ENCODE measurements around the gene SUCLA2. TPM values are rescaled to one million over a fixed set of nuclear protein-coding genes. Genes with fewer than 3 reads are reported as not detected.
A peak's percentile ranks its signal among the peaks of the same experiment; 100 is the strongest.

Gene SUCLA2
- total RNA-seq, 1 donor from 2014 or later: 41.7 TPM

DNA sequence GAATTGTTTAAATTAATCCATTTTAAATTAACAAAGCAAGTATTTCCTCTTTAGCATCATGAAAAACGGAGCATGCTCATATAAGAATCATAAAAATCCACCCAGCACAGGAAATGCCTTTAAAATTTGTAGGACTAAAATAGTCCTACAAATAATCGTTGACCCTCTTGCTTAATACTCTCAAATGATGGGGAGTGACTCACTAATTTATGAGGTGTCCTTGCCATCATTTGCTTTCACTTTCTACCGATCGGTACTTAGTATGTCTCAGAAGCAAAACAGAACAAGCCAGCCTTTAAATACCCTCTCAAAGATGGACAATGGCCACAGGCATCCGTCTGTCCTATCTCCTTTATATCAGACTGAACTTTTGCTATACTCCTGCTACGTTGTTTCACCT, 97.2 kb downstream of the SUCLA2 start:
- H3K9me3 Mint-ChIP-seq (ENCODE audit: unreplicated experiment): peaks cover 15% of the 10 kb centered on the region

DNA sequence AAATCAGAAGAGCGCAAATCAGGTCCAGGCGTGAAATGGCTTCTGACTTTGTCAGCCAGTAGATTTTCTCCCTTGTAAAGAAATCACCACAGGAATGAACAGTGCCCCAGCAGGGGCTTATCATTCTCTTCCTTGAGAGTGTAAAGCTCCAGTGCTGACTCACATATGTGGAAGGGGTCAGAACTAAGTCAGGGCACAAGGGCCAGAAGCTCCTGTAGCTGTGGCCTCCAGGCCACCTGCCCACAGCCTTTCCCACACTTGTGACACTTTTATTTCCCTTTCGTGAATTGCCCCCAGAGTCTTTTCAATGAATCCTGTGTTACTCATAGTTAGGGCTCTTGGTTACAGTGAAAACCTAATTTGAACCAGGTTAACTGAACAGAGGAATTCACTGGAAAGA, 99.6 kb downstream of the SUCLA2 start:
- Mint-ChIP-seq H3K4me1 (ENCODE audit: low read depth, unreplicated experiment) (peaks cover 31% of the 10 kb centered on the region), H3K27me3 (ENCODE audit: low read depth, unreplicated experiment) (no peaks in the 10 kb centered on the region), H3K36me3 (ENCODE audit: low read depth, unreplicated experiment) (peaks cover 8% of the 10 kb centered on the region), H3K4me3 (ENCODE audit: unreplicated experiment) (no peak overlapping the region), H3K27ac (ENCODE audit: unreplicated experiment) (no peak overlapping the region), H3K9me3 (ENCODE audit: unreplicated experiment) (peaks cover 15% of the 10 kb centered on the region)
- Histone ChIP-seq H3K79me2 (ENCODE audit: insufficient read depth, low read length) (no peaks in the 10 kb centered on the region), H3K4me1 (ENCODE audit: insufficient read depth, low read length) (peaks cover 17% of the 10 kb centered on the region), H2AFZ (ENCODE audit: low read depth, low read length) (no peak overlapping the region), H3K27me3 (ENCODE audit: insufficient read depth, low read length) (no peaks in the 10 kb centered on the region), H3K4me3 (ENCODE audit: insufficient read depth, low read depth, low read length) (no peak overlapping the region), H3K9me3 (ENCODE audit: insufficient read depth, low read depth, low read length) (no peaks in the 10 kb centered on the region), H3K9ac (ENCODE audit: low read length) (no peak overlapping the region), H3K27ac (ENCODE audit: low read depth, low read length) (no peak overlapping the region), H4K20me1 (ENCODE audit: insufficient read depth, low read length) (no peaks in the 10 kb centered on the region), H3K36me3 (ENCODE audit: insufficient read depth, low read length) (no peaks in the 10 kb centered on the region), H3K4me2 (ENCODE audit: low read length) (peak overlapping the region; percentile 42)
- no peak for FAIRE-seq
- TF ChIP-seq EZH2 (IDR thresholded peaks at IDR 0.05; ENCODE audit: insufficient read depth, low read length): no peak
- TF ChIP-seq, protein P1, sequence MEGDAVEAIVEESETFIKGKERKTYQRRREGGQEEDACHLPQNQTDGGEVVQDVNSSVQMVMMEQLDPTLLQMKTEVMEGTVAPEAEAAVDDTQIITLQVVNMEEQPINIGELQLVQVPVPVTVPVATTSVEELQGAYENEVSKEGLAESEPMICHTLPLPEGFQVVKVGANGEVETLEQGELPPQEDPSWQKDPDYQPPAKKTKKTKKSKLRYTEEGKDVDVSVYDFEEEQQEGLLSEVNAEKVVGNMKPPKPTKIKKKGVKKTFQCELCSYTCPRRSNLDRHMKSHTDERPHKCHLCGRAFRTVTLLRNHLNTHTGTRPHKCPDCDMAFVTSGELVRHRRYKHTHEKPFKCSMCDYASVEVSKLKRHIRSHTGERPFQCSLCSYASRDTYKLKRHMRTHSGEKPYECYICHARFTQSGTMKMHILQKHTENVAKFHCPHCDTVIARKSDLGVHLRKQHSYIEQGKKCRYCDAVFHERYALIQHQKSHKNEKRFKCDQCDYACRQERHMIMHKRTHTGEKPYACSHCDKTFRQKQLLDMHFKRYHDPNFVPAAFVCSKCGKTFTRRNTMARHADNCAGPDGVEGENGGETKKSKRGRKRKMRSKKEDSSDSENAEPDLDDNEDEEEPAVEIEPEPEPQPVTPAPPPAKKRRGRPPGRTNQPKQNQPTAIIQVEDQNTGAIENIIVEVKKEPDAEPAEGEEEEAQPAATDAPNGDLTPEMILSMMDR (IDR thresholded peaks at IDR 0.05; ENCODE audit: insufficient read depth, low read depth, low read length): no peak
- DNase-seq (ENCODE audit: low read depth): peak; percentile 75

More for the DNA sequence above, 97.2 kb downstream of the SUCLA2 start:
- Histone ChIP-seq H3K4me3 (ENCODE audit: insufficient read depth, low read depth, low read length) (no peak overlapping the region), H3K27me3 (ENCODE audit: insufficient read depth, low read length) (no peaks in the 10 kb centered on the region), H3K36me3 (ENCODE audit: insufficient read depth, low read length) (no peaks in the 10 kb centered on the region), H3K9ac (ENCODE audit: low read length) (no peak overlapping the region), H3K9me3 (ENCODE audit: insufficient read depth, low read depth, low read length) (no peaks in the 10 kb centered on the region), H3K4me2 (ENCODE audit: low read length) (peak overlapping the region; percentile 53), H3K27ac (ENCODE audit: low read depth, low read length) (no peak overlapping the region), H3K4me1 (ENCODE audit: insufficient read depth, low read length) (peaks cover 12% of the 10 kb centered on the region), H4K20me1 (ENCODE audit: insufficient read depth, low read length) (no peaks in the 10 kb centered on the region), H3K79me2 (ENCODE audit: insufficient read depth, low read length) (no peaks in the 10 kb centered on the region), H2AFZ (ENCODE audit: low read depth, low read length) (no peak overlapping the region)
- FAIRE-seq: no peak
- TF ChIP-seq, protein P1 (IDR thresholded peaks at IDR 0.05; ENCODE audit: insufficient read depth, low read depth, low read length): no peak
- TF ChIP-seq EZH2 (IDR thresholded peaks at IDR 0.05; ENCODE audit: insufficient read depth, low read length): no peak
- H3K27me3 Mint-ChIP-seq (ENCODE audit: low read depth, unreplicated experiment): no peaks in the 10 kb centered on the region
- no peak overlapping the region for H3K4me3 Mint-ChIP-seq (ENCODE audit: unreplicated experiment)
- peak; percentile 47 for DNase-seq (ENCODE audit: low read depth)
- peaks cover 19% of the 10 kb centered on the region for H3K4me1 Mint-ChIP-seq (ENCODE audit: low read depth, unreplicated experiment)
- H3K27ac Mint-ChIP-seq (ENCODE audit: unreplicated experiment): no peak overlapping the region
- H3K36me3 Mint-ChIP-seq (ENCODE audit: low read depth, unreplicated experiment): peaks cover 8% of the 10 kb centered on the region

DNA sequence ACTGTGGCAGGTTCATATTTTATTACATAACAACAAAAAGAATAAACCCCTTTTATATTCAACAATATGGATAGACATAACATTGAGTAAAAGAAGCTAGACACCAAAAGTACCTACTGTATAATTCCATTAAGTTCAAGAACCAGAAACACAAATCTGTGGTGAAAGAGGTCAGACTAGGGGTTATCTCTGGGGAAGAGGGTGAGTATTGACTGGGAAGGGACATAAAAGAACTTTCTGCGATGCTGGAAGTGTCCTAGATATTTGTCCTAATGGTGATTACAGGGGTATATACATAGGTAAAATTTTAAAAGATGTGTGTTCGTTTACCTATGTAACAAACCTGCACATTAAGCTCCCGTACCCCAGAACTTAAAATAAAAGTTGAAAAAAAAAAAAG, 103.0 kb downstream of the SUCLA2 start:
- no peak for TF ChIP-seq EZH2 (IDR thresholded peaks at IDR 0.05; ENCODE audit: insufficient read depth, low read length)
- TF ChIP-seq, protein P1 (IDR thresholded peaks at IDR 0.05; ENCODE audit: insufficient read depth, low read depth, low read length): no peak
- no peak for DNase-seq (ENCODE audit: low read depth)
- no peaks in the 10 kb centered on the region for H3K79me2 ChIP-seq (ENCODE audit: insufficient read depth, low read length)
- peaks cover 17% of the 10 kb centered on the region for H3K4me1 ChIP-seq (ENCODE audit: insufficient read depth, low read length)
- peak overlapping the region; percentile 20 for H3K4me2 ChIP-seq (ENCODE audit: low read length)
- H3K27me3 ChIP-seq (ENCODE audit: insufficient read depth, low read length): no peaks in the 10 kb centered on the region
- no peak overlapping the region for H2AFZ ChIP-seq (ENCODE audit: low read depth, low read length)
- Mint-ChIP-seq H3K4me3 (ENCODE audit: unreplicated experiment) (no peak overlapping the region), H3K4me1 (ENCODE audit: low read depth, unreplicated experiment) (peaks cover 31% of the 10 kb centered on the region), H3K9me3 (ENCODE audit: unreplicated experiment) (peaks cover 13% of the 10 kb centered on the region), H3K36me3 (ENCODE audit: low read depth, unreplicated experiment) (peaks cover 6% of the 10 kb centered on the region), H3K27me3 (ENCODE audit: low read depth, unreplicated experiment) (no peaks in the 10 kb centered on the region), H3K27ac (ENCODE audit: unreplicated experiment) (peak overlapping the region; percentile 67)
- no peaks in the 10 kb centered on the region for H3K9me3 ChIP-seq (ENCODE audit: insufficient read depth, low read depth, low read length)
- H3K27ac ChIP-seq (ENCODE audit: low read depth, low read length): no peak overlapping the region
- no peaks in the 10 kb centered on the region for H4K20me1 ChIP-seq (ENCODE audit: insufficient read depth, low read length)
- FAIRE-seq: no peak
- no peaks in the 10 kb centered on the region for H3K36me3 ChIP-seq (ENCODE audit: insufficient read depth, low read length)
- H3K9ac ChIP-seq (ENCODE audit: low read length): no peak overlapping the region
- no peak overlapping the region for H3K4me3 ChIP-seq (ENCODE audit: insufficient read depth, low read depth, low read length)

Measured in astrocyte (in vitro differentiated cells and primary cell).